GM10847 (cell line): ENCODE results near the gene PLAAT4.

Experiments used
- POLR2A ChIP-seq: IDR thresholded peaks from 2 replicates; pipeline ENCODE4 v1.6.1; 2011; ENCODE audit not compliant: insufficient read length; ENCODE audit errors: extremely low read depth

Gene PLAAT4

GRCh38 chr11:63532117-63532516, 4.5 kb upstream of the PLAAT4 start:
- no peak for TF ChIP-seq POLR2A

- TF ChIP-seq POLR2A: no peak
Observed at GRCh38 chr11:63532799-63533475, 3.7 kb upstream of the PLAAT4 start.

GRCh38 chr11:63534076-63534475, 2.5 kb upstream of the PLAAT4 start:
- TF ChIP-seq POLR2A: no peak

- no peak for TF ChIP-seq POLR2A
Observed at GRCh38 chr11:63534895-63535461, 1.6 kb upstream of the PLAAT4 start.

- no peak for TF ChIP-seq POLR2A
Observed at GRCh38 chr11:63535734-63536133, 874 bp upstream of the PLAAT4 start.

- no peak for TF ChIP-seq POLR2A
Observed at GRCh38 chr11:63537293-63538101, 889 bp downstream of the PLAAT4 start.

GRCh38 chr11:63543711-63544110, 7.1 kb downstream of the PLAAT4 start:
- no peak for TF ChIP-seq POLR2A

- TF ChIP-seq POLR2A: no peak
Observed at GRCh38 chr11:63547061-63547460, 10.5 kb downstream of the PLAAT4 start.

- no peak for TF ChIP-seq POLR2A
Observed at GRCh38 chr11:63548178-63548577, 11.6 kb downstream of the PLAAT4 start.

GRCh38 chr11:63549411-63549810, 12.8 kb downstream of the PLAAT4 start:
- no peak for TF ChIP-seq POLR2A

- TF ChIP-seq POLR2A: no peak
Observed at GRCh38 chr11:63551091-63551888, 14.7 kb downstream of the PLAAT4 start.

GRCh38 chr11:63551889-63552266, 15.3 kb downstream of the PLAAT4 start:
- TF ChIP-seq POLR2A: no peak

GRCh38 chr11:63552921-63553320, 16.3 kb downstream of the PLAAT4 start:
- no peak for TF ChIP-seq POLR2A

- TF ChIP-seq POLR2A: no peak
Observed at GRCh38 chr11:63553759-63554158, 17.2 kb downstream of the PLAAT4 start.

GRCh38 chr11:63554877-63555223, 18.2 kb downstream of the PLAAT4 start:
- no peak for TF ChIP-seq POLR2A
